Gastrocnemius medialis (tissue), 4 donors: ENCODE results near the gene KLRK1.

Source experiments
- POLR2A ChIP-seq, 2 donors: fragments of 450-650 bp; IDR thresholded peaks; one replicate each; pipeline ENCODE4 v1.6.1; 2017; ENCODE audit warnings: antibody characterized with exemption in 2 of 2, mild to moderate bottlenecking in 2 of 2, moderate library complexity in 2 of 2
- TF ChIP-seq, protein P1 (sequence below), 5 experiments: fragments of 450-650 bp in 3 of 5; fragments of 200-600 bp in 2 of 5; sonication (generic) in 2 of 5; IDR thresholded peaks in 4 of 5; conservative IDR thresholded peaks in 1 of 5; 1 replicate in 4 of 5; 2 replicates in 1 of 5; pipeline ENCODE4 v1.5.1; 2016 to 2019; ENCODE audit warnings: antibody characterized with exemption in 5 of 5, mild to moderate bottlenecking in 3 of 5, moderate library complexity in 3 of 5

GRCh38 chr12:10341892-10342509, 47.8 kb downstream of the KLRK1 start:
- no peak for TF ChIP-seq POLR2A (IDR thresholded peaks at IDR 0.05)
- TF ChIP-seq, protein P1, sequence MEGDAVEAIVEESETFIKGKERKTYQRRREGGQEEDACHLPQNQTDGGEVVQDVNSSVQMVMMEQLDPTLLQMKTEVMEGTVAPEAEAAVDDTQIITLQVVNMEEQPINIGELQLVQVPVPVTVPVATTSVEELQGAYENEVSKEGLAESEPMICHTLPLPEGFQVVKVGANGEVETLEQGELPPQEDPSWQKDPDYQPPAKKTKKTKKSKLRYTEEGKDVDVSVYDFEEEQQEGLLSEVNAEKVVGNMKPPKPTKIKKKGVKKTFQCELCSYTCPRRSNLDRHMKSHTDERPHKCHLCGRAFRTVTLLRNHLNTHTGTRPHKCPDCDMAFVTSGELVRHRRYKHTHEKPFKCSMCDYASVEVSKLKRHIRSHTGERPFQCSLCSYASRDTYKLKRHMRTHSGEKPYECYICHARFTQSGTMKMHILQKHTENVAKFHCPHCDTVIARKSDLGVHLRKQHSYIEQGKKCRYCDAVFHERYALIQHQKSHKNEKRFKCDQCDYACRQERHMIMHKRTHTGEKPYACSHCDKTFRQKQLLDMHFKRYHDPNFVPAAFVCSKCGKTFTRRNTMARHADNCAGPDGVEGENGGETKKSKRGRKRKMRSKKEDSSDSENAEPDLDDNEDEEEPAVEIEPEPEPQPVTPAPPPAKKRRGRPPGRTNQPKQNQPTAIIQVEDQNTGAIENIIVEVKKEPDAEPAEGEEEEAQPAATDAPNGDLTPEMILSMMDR (IDR thresholded peaks at IDR 0.05 in 4 of 5, conservative IDR thresholded peaks at IDR 0.05 in 1 of 5), result no peak
